HG03196 (cell line): ENCODE results near the gene PKD1.

Source experiments
- ATAC-seq: cut with Tn5 transposase; IDR thresholded peaks from one replicate; pipeline ENCODE4 v1.9.1; 2021; ENCODE audit not compliant: unreplicated experiment

Gene PKD1

GRCh38 chr16:2170587-2171435 is 35.1 kb upstream of the PKD1 start:
- ATAC-seq, result no peak

- no peak for ATAC-seq
Measured at GRCh38 chr16:2170080-2170479, 34.4 kb upstream of the PKD1 start.

- ATAC-seq, result no peak
Measured at GRCh38 chr16:2167068-2167638, 31.5 kb upstream of the PKD1 start.

- no peak for ATAC-seq
Measured at GRCh38 chr16:2166263-2167067, 30.8 kb upstream of the PKD1 start.

- ATAC-seq, result no peak
Measured at GRCh38 chr16:2165861-2166260, 30.2 kb upstream of the PKD1 start.

GRCh38 chr16:2163211-2163881 is 27.6 kb upstream of the PKD1 start:
- no peak for ATAC-seq

GRCh38 chr16:2162676-2163118 is 27.0 kb upstream of the PKD1 start:
- ATAC-seq, result no peak

GRCh38 chr16:2161911-2162310 is 26.2 kb upstream of the PKD1 start:
- no peak for ATAC-seq

- no peak for ATAC-seq
Measured at GRCh38 chr16:2160915-2161551, 25.3 kb upstream of the PKD1 start.

GRCh38 chr16:2159175-2159838 is 23.6 kb upstream of the PKD1 start:
- no peak for ATAC-seq

- ATAC-seq, result no peak
Measured at GRCh38 chr16:2158262-2158638, 22.6 kb upstream of the PKD1 start.

GRCh38 chr16:2157480-2158261 is 22.0 kb upstream of the PKD1 start:
- ATAC-seq, result no peak

GRCh38 chr16:2156849-2157224 is 21.1 kb upstream of the PKD1 start:
- ATAC-seq, result no peak

GRCh38 chr16:2155977-2156848 is 20.5 kb upstream of the PKD1 start:
- ATAC-seq, result no peak

GRCh38 chr16:2155091-2155950 is 19.6 kb upstream of the PKD1 start, which contains the start of gene TRAF7:
TSS of gene TRAF7 (plus strand) at chr16:2155782. CDS start at chr16:2163921, 8,139 bp downstream.
- ATAC-seq, result peak; percentile 84

GRCh38 chr16:2154533-2155090 is 18.9 kb upstream of the PKD1 start:
- ATAC-seq, result no peak
